HepG2 (cell line): Measurements from ENCODE around the gene KRTAP1-5. TPM values are rescaled to one million over a fixed set of nuclear protein-coding genes. Genes with fewer than 3 reads are reported as not detected.

Experiments used
- ATAC-seq: fragments of 200-7000 bp; cut with Tn5 transposase; 3 replicates; pipeline ENCODE4 v1.9.1; 2020; ENCODE audit warnings: mild to moderate bottlenecking, moderate library complexity
- BruUV-seq: library from RNA; stranded (reverse); fragments of 400-500 nt; replicated peaks from 2 replicates; lab custom pipeline; 2021; lab: Mats Ljungman, UMichigan
- CTCF ChIA-PET: fragments of 300-600 bp; formaldehyde crosslinking; extraction: SDS; loops from one replicate; lab custom pipeline; 2021; ENCODE audit warnings: low total read pairs, inconsistent platforms, low intra/inter-chr PET ratio; lab: Yijun Ruan, JAX
- POLR2A ChIA-PET: fragments of 350-600 bp; sonication (Branson Sonifier 250); formaldehyde crosslinking; loops from one replicate; lab custom pipeline; 2020; ENCODE audit warnings: antibody characterized with exemption, inconsistent platforms; lab: Yijun Ruan, JAX
- DNase-seq: peaks from one replicate; pipeline ENCODE4 v3.0.0-alpha.2; 2015; ENCODE audit warnings: low spot score
- FAIRE-seq: peaks from 3 replicates; lab custom pipeline; 2011; peaks lifted over from hg19 to GRCh38; lab: Jason Lieb, UNC
- H2AFZ ChIP-seq: one replicate; pipeline ENCODE4 v1.6.1; 2011; ENCODE audit warnings: low read length, inconsistent platforms
- H3K27ac ChIP-seq: fragments of 300-600 bp; 3 replicates; pipeline ENCODE4 v1.8.0; 2011; ENCODE audit warnings: mixed run types, mild to moderate bottlenecking, mixed read lengths, low read length, inconsistent platforms; ENCODE audit not compliant: insufficient read depth; ENCODE audit errors: extremely low read length
- H3K27me3 ChIP-seq, 2 experiments: fragments of 200-600 bp in 1 of 2; 2 replicates in 1 of 2; 3 replicates in 1 of 2; pipeline versions ENCODE4 v1.6.0 to v1.8.0; 2011; ENCODE audit warnings: low read length in 2 of 2, mild to moderate bottlenecking in 2 of 2, moderate library complexity in 2 of 2, inconsistent platforms in 1 of 2; ENCODE audit not compliant: insufficient read depth in 2 of 2, control insufficient read depth in 1 of 2
- H3K36me3 ChIP-seq, 2 experiments: fragments of 200-600 bp in 1 of 2; replicated peaks in 1 of 2; 2 replicates in 1 of 2; 3 replicates in 1 of 2; pipeline versions ENCODE4 v1.5.1 to v1.8.0; 2011; ENCODE audit warnings: low read length in 2 of 2, inconsistent platforms in 1 of 2; ENCODE audit not compliant: insufficient read depth in 2 of 2, control insufficient read depth in 1 of 2
- H3K4me1 ChIP-seq: 2 replicates; pipeline ENCODE4 v1.5.1; 2012; ENCODE audit warnings: low read length, inconsistent platforms; ENCODE audit not compliant: insufficient read depth
- H3K4me2 ChIP-seq: 2 replicates; pipeline ENCODE4 v1.6.0; 2011; ENCODE audit warnings: low read depth, low read length, inconsistent platforms
- H3K4me3 ChIP-seq, 3 experiments: fragments of 200-600 bp in 1 of 3; sonication (generic), shearing (Covaris generic) in 1 of 3; replicated peaks in 1 of 3; 2 replicates each; pipeline ENCODE4 v1.5.1; 2011 to 2016; ENCODE audit warnings: low read length in 3 of 3, inconsistent platforms in 2 of 3, low read depth in 2 of 3, mild to moderate bottlenecking in 2 of 3, control low read depth in 1 of 3, mixed read lengths in 1 of 3; ENCODE audit not compliant: insufficient read depth in 1 of 3
- H3K79me2 ChIP-seq: one replicate; pipeline ENCODE4 v1.6.1; 2011; ENCODE audit warnings: low read length, inconsistent platforms; ENCODE audit not compliant: insufficient read depth
- H3K9ac ChIP-seq: 2 replicates; pipeline ENCODE4 v1.6.0; 2011; ENCODE audit warnings: mild to moderate bottlenecking, low read depth, low read length, inconsistent platforms; ENCODE audit not compliant: insufficient read depth
- H3K9me3 ChIP-seq: 2 replicates; pipeline ENCODE4 v1.5.1; 2012; ENCODE audit warnings: mild to moderate bottlenecking, low read length
- H4K20me1 ChIP-seq: 2 replicates; pipeline ENCODE4 v1.6.0; 2011; ENCODE audit warnings: inconsistent platforms, mild to moderate bottlenecking, low read length, moderate library complexity; ENCODE audit not compliant: insufficient read depth
- ASH2L ChIP-seq: fragments of 300-600, 200-600 bp; sonication (generic); IDR thresholded peaks from 2 replicates; pipeline ENCODE4 v1.7.0; 2017; ENCODE audit warnings: low read depth, mild to moderate bottlenecking, moderate library complexity, mixed read lengths, low read length; ENCODE audit not compliant: insufficient read length
- BCL6 ChIP-seq: IDR thresholded peaks from 2 replicates; pipeline ENCODE4 v1.6.1; 2016; ENCODE audit warnings: missing genetic modification reagents, missing compliant biosample characterization
- ELF3 ChIP-seq: IDR thresholded peaks from 2 replicates; pipeline ENCODE4 v1.6.1; 2016; ENCODE audit warnings: missing genetic modification reagents, missing compliant biosample characterization
- FOXA1 ChIP-seq, 2 experiments: fragments of 450-650 bp in 1 of 2; sonication (generic) in 1 of 2; formaldehyde crosslinking in 1 of 2; IDR thresholded peaks; 2 replicates each; pipeline versions ENCODE4 v1.4.0 to v1.6.1; 2016 to 2020; ENCODE audit warnings: missing genetic modification reagents in 1 of 2
- MIER3 ChIP-seq: IDR thresholded peaks from 2 replicates; pipeline ENCODE4 v1.6.1; 2016; ENCODE audit warnings: missing compliant biosample characterization, borderline replicate concordance
- NCOA1 ChIP-seq: sonication (generic); formaldehyde crosslinking; IDR thresholded peaks from 2 replicates; pipeline ENCODE4 v1.9.0; 2021; ENCODE audit warnings: missing genetic modification reagents
- NR2F6 ChIP-seq, 2 experiments: IDR thresholded peaks; 2 replicates each; pipeline ENCODE4 v1.6.1; 2016; ENCODE audit warnings: antibody characterized with exemption in 1 of 2, mild to moderate bottlenecking in 1 of 2
- PBX2 ChIP-seq: IDR thresholded peaks from 2 replicates; pipeline ENCODE4 v1.6.1; 2016; ENCODE audit warnings: control low read depth
- SALL1 ChIP-seq: sonication (generic); formaldehyde crosslinking; IDR thresholded peaks from 2 replicates; pipeline ENCODE4 v1.8.0; 2022; ENCODE audit warnings: mild to moderate bottlenecking, missing genetic modification reagents
- SOX13 ChIP-seq, 3 experiments: fragments of 450-650 bp in 1 of 3; sonication (generic) in 1 of 3; formaldehyde crosslinking in 1 of 3; IDR thresholded peaks in 2 of 3; conservative IDR thresholded peaks in 1 of 3; 2 replicates each; pipeline versions ENCODE4 v1.5.0 to v1.6.1; 2016 to 2020; ENCODE audit warnings: antibody characterized with exemption in 1 of 3, mild to moderate bottlenecking in 1 of 3, missing compliant biosample characterization in 1 of 3, missing genetic modification reagents in 1 of 3, moderate library complexity in 1 of 3
- SOX5 ChIP-seq: IDR thresholded peaks from 2 replicates; pipeline ENCODE4 v1.6.1; 2016; ENCODE audit warnings: borderline replicate concordance
- SOX6 ChIP-seq, 2 experiments: fragments of 450-650 bp in 1 of 2; sonication (generic) in 1 of 2; formaldehyde crosslinking in 1 of 2; IDR thresholded peaks; 2 replicates each; pipeline versions ENCODE4 v1.4.0 to v1.6.1; 2017 to 2020; ENCODE audit warnings: antibody characterized with exemption in 1 of 2, mild to moderate bottlenecking in 1 of 2, missing genetic modification reagents in 1 of 2
- TARDBP ChIP-seq: sonication (generic); formaldehyde crosslinking; IDR thresholded peaks from 2 replicates; pipeline ENCODE4 v1.8.0; 2022; ENCODE audit warnings: mild to moderate bottlenecking, missing genetic modification reagents
- WGBS: methylation state at CpG from one replicate; pipeline ENCODE4 v1.1.6; 2017; ENCODE audit warnings: low lambda C conversion rate; 5-methylcytosine and 5-hydroxymethylcytosine counted together
- in situ Hi-C: cut with HindIII; loops from 2 replicates; pipeline ENCODE4 v1.10.0; 2017; ENCODE audit warnings: low pct_unique_long_range_greater_than_20kb; ENCODE audit not compliant: extremely low pct_ligation_motif_present
- intact Hi-C: fragments of 100-400 bp; cut with micrococcal nuclease; formaldehyde crosslinking; loops from one replicate; pipeline ENCODE4 v1.10.0; 2022; ENCODE audit not compliant: unreplicated experiment
- polyA plus RNA-seq, 8 experiments: library from polyadenylated mRNA; depleted of rRNA in 3 of 8; stranded (reverse) in 7 of 8; unstranded in 1 of 8; fragments of >200 nt; fragmentation: Illumina TruSeq in 4 of 8; extraction: Trizol in 4 of 8; gene quantifications; 2 replicates each; pipeline versions ENCODE4 v1.2.1 to v1.2.3, GENCODE V29; 2011 to 2016; ENCODE audit warnings: low read depth in 4 of 8, missing spikeins in 1 of 8, mixed read lengths in 1 of 8; ENCODE audit not compliant: insufficient read depth in 1 of 8
- total RNA-seq, 5 experiments: library from RNA; depleted of rRNA; stranded (reverse); fragments of >200 nt; fragmentation: Illumina TruSeq; extraction: Trizol; gene quantifications; 2 replicates each; pipeline ENCODE4 v1.2.3, GENCODE V29; 2016; ENCODE audit warnings: low read depth in 1 of 5
- TF ChIP-seq, protein P1 (sequence below): IDR thresholded peaks from 2 replicates; pipeline ENCODE4 v1.6.1; 2012; ENCODE audit warnings: inconsistent platforms
- TF ChIP-seq, protein P2 (sequence below): sonication (generic); formaldehyde crosslinking; IDR thresholded peaks from 2 replicates; pipeline ENCODE4 v1.5.0; 2020; ENCODE audit warnings: missing genetic modification reagents
- TF ChIP-seq, protein P3 (sequence below): sonication (generic); formaldehyde crosslinking; IDR thresholded peaks from 2 replicates; pipeline ENCODE4 v1.4.0; 2020; ENCODE audit warnings: missing genetic modification reagents

KRTAP1-5 gene
- total and polyA plus RNA-seq, 2 of the 13 experiments (the other 11 are each of a cell fraction or from before 2014, with no cell fraction given), result 0.09 TPM; not detected in 1

- H3K4me1 ChIP-seq, result peaks cover 43% of the 10 kb centered on the region
- peak; percentile 72 for DNase-seq
- in situ Hi-C loops (no loop called here), intact Hi-C loops (no loop called here)
- ChIA-PET CTCF (no interaction called here), POLR2A (no interaction called here)
- H3K9me3 ChIP-seq, result no peaks in the 10 kb centered on the region; the same call in 1 of the 2 replicates
- H4K20me1 ChIP-seq, result no peaks in the 10 kb centered on the region
- H3K79me2 ChIP-seq, result no peaks in the 10 kb centered on the region
- FAIRE-seq, result no peak
- peak overlapping the region; percentile 19 for H3K27ac ChIP-seq
- H3K36me3 ChIP-seq, result no peaks in the 10 kb centered on the region
- H3K9ac ChIP-seq, result peak overlapping the region; percentile 45; the same call in 1 of the 2 replicates
- no peak overlapping the region; a peak in 1 of 6 replicates for H3K4me3 ChIP-seq
- H3K4me2 ChIP-seq, result peak overlapping the region; percentile 59
- no TSS peak for BruUV-seq
- ATAC-seq, result peak; percentile 80
- 49% methylated on average over 13 of the region's 13 CpGs for WGBS
- peak overlapping the region; percentile 70 for H2AFZ ChIP-seq
- H3K27me3 ChIP-seq, result no peaks in the 10 kb centered on the region
- TF ChIP-seq MIER3 (CRISPR knock-in tag) (0 out of 2 replicates have a peak, but pooled peaks have one; percentile 15), SOX13 (IDR thresholded peaks at IDR 0.05) (no peak), SOX13 (CRISPR knock-in tag; conservative IDR thresholded peaks at IDR 0.05 in 1 of 2, IDR thresholded peaks at IDR 0.05 in 1 of 2) (peak in 1 of 2 experiments; percentile 65; a peak in 2 of 4 replicates), NCOA1 (CRISPR knock-in tag) (no peak), SOX6 (IDR thresholded peaks at IDR 0.05) (no peak), SOX6 (CRISPR knock-in tag; IDR thresholded peaks at IDR 0.05) (0 out of 2 replicates have a peak, but pooled peaks have one; percentile 25), ASH2L (peak; percentile 45), FOXA1 (IDR thresholded peaks at IDR 0.05) (no peak), FOXA1 (CRISPR knock-in tag; IDR thresholded peaks at IDR 0.05) (peak; percentile 43; the same call in 1 of the 2 replicates), TARDBP (CRISPR knock-in tag) (no peak), SOX5 (CRISPR knock-in tag) (peak; percentile 60; the same call in 1 of the 2 replicates), ELF3 (CRISPR knock-in tag) (peak; percentile 23; the same call in 1 of the 2 replicates), SALL1 (CRISPR knock-in tag) (peak; percentile 40; the same call in 1 of the 2 replicates), PBX2 (CRISPR knock-in tag) (no peak), BCL6 (CRISPR knock-in tag) (peak; percentile 57; the same call in 1 of the 2 replicates), NR2F6 (IDR thresholded peaks at IDR 0.05) (peak; percentile 40; the same call in 1 of the 2 replicates), NR2F6 (CRISPR knock-in tag; IDR thresholded peaks at IDR 0.05) (no peak)
- TF ChIP-seq, protein P1, sequence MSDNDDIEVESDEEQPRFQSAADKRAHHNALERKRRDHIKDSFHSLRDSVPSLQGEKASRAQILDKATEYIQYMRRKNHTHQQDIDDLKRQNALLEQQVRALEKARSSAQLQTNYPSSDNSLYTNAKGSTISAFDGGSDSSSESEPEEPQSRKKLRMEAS, result 0 out of 2 replicates have a peak, but pooled peaks have one; percentile 34
- TF ChIP-seq, protein P2, sequence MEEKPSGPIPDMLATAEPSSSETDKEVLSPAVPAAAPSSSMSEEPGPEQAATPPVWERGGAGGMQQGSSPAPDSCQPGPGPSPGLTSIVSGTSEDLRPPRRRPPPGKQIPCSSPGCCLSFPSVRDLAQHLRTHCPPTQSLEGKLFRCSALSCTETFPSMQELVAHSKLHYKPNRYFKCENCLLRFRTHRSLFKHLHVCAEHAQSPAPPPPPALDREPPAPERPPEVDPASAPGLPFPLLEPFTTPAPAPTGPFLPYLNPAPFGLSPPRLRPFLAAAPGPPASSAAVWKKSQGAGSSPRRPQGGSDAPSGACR (CRISPR knock-in tag), result no peak
- TF ChIP-seq, protein P3, sequence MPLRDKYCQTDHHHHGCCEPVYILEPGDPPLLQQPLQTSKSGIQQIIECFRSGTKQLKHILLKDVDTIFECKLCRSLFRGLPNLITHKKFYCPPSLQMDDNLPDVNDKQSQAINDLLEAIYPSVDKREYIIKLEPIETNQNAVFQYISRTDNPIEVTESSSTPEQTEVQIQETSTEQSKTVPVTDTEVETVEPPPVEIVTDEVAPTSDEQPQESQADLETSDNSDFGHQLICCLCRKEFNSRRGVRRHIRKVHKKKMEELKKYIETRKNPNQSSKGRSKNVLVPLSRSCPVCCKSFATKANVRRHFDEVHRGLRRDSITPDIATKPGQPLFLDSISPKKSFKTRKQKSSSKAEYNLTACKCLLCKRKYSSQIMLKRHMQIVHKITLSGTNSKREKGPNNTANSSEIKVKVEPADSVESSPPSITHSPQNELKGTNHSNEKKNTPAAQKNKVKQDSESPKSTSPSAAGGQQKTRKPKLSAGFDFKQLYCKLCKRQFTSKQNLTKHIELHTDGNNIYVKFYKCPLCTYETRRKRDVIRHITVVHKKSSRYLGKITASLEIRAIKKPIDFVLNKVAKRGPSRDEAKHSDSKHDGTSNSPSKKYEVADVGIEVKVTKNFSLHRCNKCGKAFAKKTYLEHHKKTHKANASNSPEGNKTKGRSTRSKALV, result no peak
Measured at GRCh38 chr17:41016578-41017215, 10.3 kb downstream of the KRTAP1-5 start.
